A549 (cell line): Measurements from ENCODE around the gene GUCY1A1. TPM values are rescaled to one million over a fixed set of nuclear protein-coding genes. Genes with fewer than 3 reads are reported as not detected.

Experiments used
- ATAC-seq, 2 experiments: fragments of 200-7000 bp in 1 of 2; fragments of >200 bp in 1 of 2; cut with Nextera tagmentation in 1 of 2; cut with Tn5 transposase in 1 of 2; 3 replicates each; pipeline versions ENCODE4 v1.8.0 to v1.9.1; 2018 to 2020; ENCODE audit warnings: mild to moderate bottlenecking in 1 of 2, moderate library complexity in 1 of 2
- CTCF ChIA-PET: fragments of 300-600 bp; sonication (Branson Sonifier 250); formaldehyde crosslinking; extraction: SDS; loops from one replicate; lab custom pipeline; 2021; ENCODE audit warnings: antibody characterized with exemption, inconsistent platforms; lab: Yijun Ruan, JAX
- POLR2A ChIA-PET: fragments of 350-600 bp; formaldehyde crosslinking; extraction: SDS; loops from one replicate; lab custom pipeline; 2021; ENCODE audit warnings: antibody characterized with exemption, inconsistent platforms; lab: Yijun Ruan, JAX
- DNase-seq, 2 experiments: peaks; one replicate each; pipeline versions ENCODE4 v3.0.0 to v3.0.0-alpha.2; 2011 to 2016; ENCODE audit warnings: low read depth in 1 of 2, low spot score in 1 of 2
- FAIRE-seq: peaks from 2 replicates; lab custom pipeline; 2011; peaks lifted over from hg19 to GRCh38; lab: Jason Lieb, UNC
- H3K27ac ChIP-seq, 2 experiments: fragments of >200 bp; sonication (Bioruptor Twin); formaldehyde crosslinking; 3 replicates each; pipeline ENCODE4 v1.5.1; 2016 to 2017
- H3K4me1 ChIP-seq: fragments of >200 bp; sonication (Bioruptor Twin); formaldehyde crosslinking; 3 replicates; pipeline ENCODE4 v1.6.1; 2016
- H3K4me2 ChIP-seq: fragments of >200 bp; sonication (Bioruptor Twin); formaldehyde crosslinking; 3 replicates; pipeline ENCODE4 v1.6.1; 2016
- H3K4me3 ChIP-seq: fragments of >200 bp; sonication (Bioruptor Twin); formaldehyde crosslinking; 3 replicates; pipeline ENCODE4 v1.5.1; 2016
- H3K9me3 ChIP-seq: fragments of >200 bp; sonication (Bioruptor Twin); formaldehyde crosslinking; 3 replicates; pipeline ENCODE4 v1.6.1; 2016
- CBX2 ChIP-seq: fragments of 200-600 bp; sonication (generic); IDR thresholded peaks from 2 replicates; pipeline ENCODE4 v1.6.1; 2016; ENCODE audit warnings: low read depth, mild to moderate bottlenecking, borderline replicate concordance
- CBX8 ChIP-seq: fragments of 200-600 bp; sonication (generic); IDR thresholded peaks from 2 replicates; pipeline ENCODE4 v1.6.1; 2016
- EP300 ChIP-seq, 2 experiments: fragments of >200 bp; sonication (Bioruptor Twin); formaldehyde crosslinking; IDR thresholded peaks; 2 replicates in 1 of 2; 3 replicates in 1 of 2; pipeline ENCODE4 v1.6.1; 2016 to 2017
- FOXS1 ChIP-seq: fragments of 250-450 bp; sonication (Bioruptor Pico); IDR thresholded peaks from 2 replicates; pipeline ENCODE4 v1.5.0; 2020; ENCODE audit warnings: mild to moderate bottlenecking, moderate library complexity
- HEYL ChIP-seq: fragments of 250-450 bp; sonication (Bioruptor Pico); IDR thresholded peaks from 2 replicates; pipeline ENCODE4 v1.8.0; 2021; ENCODE audit warnings: mild to moderate bottlenecking, moderate library complexity
- HOXB13 ChIP-seq: fragments of 250-450 bp; sonication (Bioruptor Pico); IDR thresholded peaks from 2 replicates; pipeline ENCODE4 v1.5.0; 2020; ENCODE audit warnings: low read depth, mild to moderate bottlenecking, moderate library complexity
- JUNB ChIP-seq: fragments of >200 bp; sonication (Bioruptor Twin); formaldehyde crosslinking; IDR thresholded peaks from 2 replicates; pipeline ENCODE4 v1.6.1; 2016
- KDM1A ChIP-seq: fragments of 200-600 bp; sonication (generic); IDR thresholded peaks from 2 replicates; pipeline ENCODE4 v1.6.1; 2016; ENCODE audit warnings: low read depth, mild to moderate bottlenecking
- MAZ ChIP-seq: fragments of 150-350 bp; IDR thresholded peaks from 2 replicates; pipeline ENCODE4 v1.6.1; 2014; ENCODE audit warnings: antibody characterized with exemption, low read depth, low read length, borderline replicate concordance
- MYC ChIP-seq: IDR thresholded peaks from 2 replicates; pipeline ENCODE4 v1.6.1; 2012; ENCODE audit warnings: mild to moderate bottlenecking, inconsistent platforms, low read length, improper control_type of control experiment, borderline replicate concordance
- NPAS2 ChIP-seq: fragments of 250-450 bp; sonication (Bioruptor Pico); IDR thresholded peaks from 2 replicates; pipeline ENCODE4 v1.8.0; 2022; ENCODE audit warnings: mild to moderate bottlenecking, moderate library complexity, borderline replicate concordance
- NR3C1 ChIP-seq: fragments of >200 bp; sonication (Bioruptor Twin); formaldehyde crosslinking; IDR thresholded peaks from 3 replicates; pipeline ENCODE4 v1.6.1; 2017
- PHF8 ChIP-seq: fragments of 200-600 bp; sonication (generic); IDR thresholded peaks from 2 replicates; pipeline ENCODE4 v1.6.1; 2016; ENCODE audit warnings: low read depth, mild to moderate bottlenecking, antibody characterized with exemption, moderate library complexity, borderline replicate concordance
- RFX5 ChIP-seq: fragments of 450-650 bp; IDR thresholded peaks from 2 replicates; pipeline ENCODE4 v1.7.1; 2014; ENCODE audit warnings: antibody characterized with exemption, mild to moderate bottlenecking, moderate library complexity
- RNF2 ChIP-seq: fragments of 200-600 bp; sonication (generic); IDR thresholded peaks from 2 replicates; pipeline ENCODE4 v1.6.1; 2016; ENCODE audit warnings: low read depth, mild to moderate bottlenecking, antibody characterized with exemption, moderate library complexity, borderline replicate concordance
- SMC3 ChIP-seq: fragments of >200 bp; sonication (Bioruptor Twin); formaldehyde crosslinking; IDR thresholded peaks from 3 replicates; pipeline ENCODE4 v1.6.1; 2018; ENCODE audit warnings: inconsistent platforms
- TFCP2L1 ChIP-seq: fragments of 250-450 bp; sonication (Bioruptor Pico); IDR thresholded peaks from 2 replicates; pipeline ENCODE4 v1.5.0; 2021; ENCODE audit warnings: mild to moderate bottlenecking
- TP53 ChIP-seq: fragments of 250-450 bp; sonication (Bioruptor Pico); IDR thresholded peaks from 2 replicates; pipeline ENCODE4 v1.5.0; 2021; ENCODE audit warnings: mild to moderate bottlenecking, moderate library complexity
- ZNF302 ChIP-seq: fragments of 250-450 bp; sonication (Bioruptor Pico); IDR thresholded peaks from 2 replicates; pipeline ENCODE4 v1.9.0; 2021; ENCODE audit warnings: inconsistent platforms, mild to moderate bottlenecking, moderate library complexity
- WGBS: methylation state at CpG from one replicate; pipeline ENCODE4 v1.1.6; 2017; ENCODE audit errors: missing lambda C conversion rate; 5-methylcytosine and 5-hydroxymethylcytosine counted together
- polyA plus RNA-seq, 4 experiments: library from polyadenylated mRNA; depleted of rRNA in 3 of 4; stranded (reverse); fragments of >200 nt; fragmentation: RNase III in 1 of 4; extraction: RNeasy Plus Mini Kit Qiagen cat#74134 plus additional on column Dnase treatment in 1 of 4; gene quantifications; 2 replicates in 3 of 4; 3 replicates in 1 of 4; pipeline ENCODE4 v1.2.3, GENCODE V29; 2011 to 2017
- TF ChIP-seq, protein P1 (sequence below): IDR thresholded peaks from 2 replicates; pipeline ENCODE4 v1.6.1; 2012
- TF ChIP-seq, protein P2 (sequence below): fragments of >200 bp; sonication (Bioruptor Twin); formaldehyde crosslinking; IDR thresholded peaks from 2 replicates; pipeline ENCODE4 v1.6.1; 2016
- TF ChIP-seq, protein P3 (sequence below): IDR thresholded peaks from 2 replicates; pipeline ENCODE4 v1.6.1; 2012

Gene GUCY1A1
- polyA plus RNA-seq, 2 of the 4 experiments (the other 2 are of a cell fraction), result not detected

DNA sequence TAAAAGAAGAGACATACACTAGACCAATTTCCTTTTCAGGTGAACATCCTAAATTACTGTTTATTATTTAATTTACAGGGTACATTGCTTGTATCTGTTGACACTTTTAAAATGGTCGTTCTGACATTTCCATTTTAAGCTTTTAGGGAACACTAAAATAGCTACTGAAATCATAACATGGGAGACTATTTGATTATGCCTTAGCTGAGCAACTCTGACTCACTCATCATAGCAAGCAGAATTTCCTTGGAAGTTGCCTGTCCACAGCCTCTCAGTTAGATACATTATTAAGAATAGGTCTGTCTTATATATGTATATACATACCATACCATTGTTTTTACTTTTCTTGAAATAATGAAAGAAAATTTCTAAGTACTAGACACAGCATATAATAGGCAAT is 114.1 kb downstream of the GUCY1A1 start:
- H3K9me3 ChIP-seq, result no peaks in the 10 kb centered on the region
- H3K4me3 ChIP-seq, result no peak overlapping the region
- POLR2A ChIA-PET, result no interaction called here
- no peak overlapping the region for H3K4me2 ChIP-seq
- WGBS, result 3% methylated on average over 1 of the region's 1 CpG
- no peaks in the 10 kb centered on the region for H3K4me1 ChIP-seq
- DNase-seq, result no peak
- no peak for FAIRE-seq
- TF ChIP-seq SMC3 (no peak), TP53 (CRISPR knock-in tag) (no peak), RFX5 (no peak), FOXS1 (CRISPR knock-in tag) (no peak), MYC (no peak), HEYL (CRISPR knock-in tag) (no peak), NR3C1 (no peak), MAZ (no peak), CBX8 (no peak)
- TF ChIP-seq, protein P1, sequence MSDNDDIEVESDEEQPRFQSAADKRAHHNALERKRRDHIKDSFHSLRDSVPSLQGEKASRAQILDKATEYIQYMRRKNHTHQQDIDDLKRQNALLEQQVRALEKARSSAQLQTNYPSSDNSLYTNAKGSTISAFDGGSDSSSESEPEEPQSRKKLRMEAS, result no peak
- CTCF ChIA-PET, result no interaction called here
- no peak overlapping the region for H3K27ac ChIP-seq
- no peak for ATAC-seq

DNA sequence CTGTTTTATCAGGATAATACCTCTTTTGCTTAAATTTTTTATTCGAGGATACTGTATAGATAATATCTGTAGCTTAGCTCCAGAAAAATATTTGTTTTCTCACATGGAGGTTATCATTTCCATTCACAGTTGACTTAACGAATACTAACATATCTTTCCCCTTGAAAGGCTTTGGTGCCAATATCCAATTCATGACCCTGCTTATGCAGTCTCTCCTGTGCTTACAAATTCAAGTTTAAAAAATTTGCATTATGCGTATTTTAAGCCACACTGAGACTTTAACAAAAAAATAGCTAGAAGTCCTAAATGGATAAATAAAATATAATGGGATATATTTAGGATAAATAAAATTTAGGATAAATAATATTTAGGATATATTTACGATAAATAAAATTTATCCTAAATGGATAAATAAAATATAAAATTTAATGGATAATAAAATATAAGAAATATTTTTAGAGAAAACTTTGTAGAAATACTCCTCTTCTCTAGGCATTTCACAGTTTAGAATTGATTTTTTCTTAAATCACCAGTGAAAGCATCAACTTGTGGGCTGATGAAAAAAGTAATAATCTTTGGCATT is 114.7 kb downstream of the GUCY1A1 start:
- no peak for FAIRE-seq
- 38% methylated on average over 4 of the region's 4 CpGs for WGBS
- H3K4me2 ChIP-seq, result no peak overlapping the region
- no peak for TF ChIP-seq HOXB13 (CRISPR knock-in tag)
- TF ChIP-seq JUNB, result no peak
- TF ChIP-seq EP300 (IDR thresholded peaks at IDR 0.05), result no peak
- no peak for TF ChIP-seq NPAS2 (CRISPR knock-in tag)
- no peak for TF ChIP-seq PHF8
- TF ChIP-seq, protein P2, sequence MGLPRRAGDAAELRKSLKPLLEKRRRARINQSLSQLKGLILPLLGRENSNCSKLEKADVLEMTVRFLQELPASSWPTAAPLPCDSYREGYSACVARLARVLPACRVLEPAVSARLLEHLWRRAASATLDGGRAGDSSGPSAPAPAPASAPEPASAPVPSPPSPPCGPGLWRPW, result no peak
- TF ChIP-seq NR3C1, result no peak
- no peak for TF ChIP-seq CBX2
- no peak for TF ChIP-seq RNF2
- no peak for TF ChIP-seq TFCP2L1
- TF ChIP-seq ZNF302 (CRISPR knock-in tag), result no peak
- TF ChIP-seq CBX8, result no peak
- TF ChIP-seq, protein P3, sequence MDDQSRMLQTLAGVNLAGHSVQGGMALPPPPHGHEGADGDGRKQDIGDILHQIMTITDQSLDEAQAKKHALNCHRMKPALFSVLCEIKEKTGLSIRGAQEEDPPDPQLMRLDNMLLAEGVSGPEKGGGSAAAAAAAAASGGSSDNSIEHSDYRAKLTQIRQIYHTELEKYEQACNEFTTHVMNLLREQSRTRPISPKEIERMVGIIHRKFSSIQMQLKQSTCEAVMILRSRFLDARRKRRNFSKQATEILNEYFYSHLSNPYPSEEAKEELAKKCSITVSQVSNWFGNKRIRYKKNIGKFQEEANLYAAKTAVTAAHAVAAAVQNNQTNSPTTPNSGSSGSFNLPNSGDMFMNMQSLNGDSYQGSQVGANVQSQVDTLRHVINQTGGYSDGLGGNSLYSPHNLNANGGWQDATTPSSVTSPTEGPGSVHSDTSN, result no peak
- no peak for TF ChIP-seq KDM1A
- H3K4me3 ChIP-seq, result no peak overlapping the region
- no peaks in the 10 kb centered on the region for H3K9me3 ChIP-seq
- no peak for DNase-seq
- H3K4me1 ChIP-seq, result no peaks in the 10 kb centered on the region
- CTCF ChIA-PET, result no interaction called here
- no peak overlapping the region for H3K27ac ChIP-seq
- no peak for ATAC-seq
- POLR2A ChIA-PET, result no interaction called here

Other genes starting within 250 kb of the GUCY1A1 start
- gene GUCY1B1, start 92.2 kb downstream of the GUCY1A1 start, polyA plus RNA-seq (2011; rRNA removed), result 0.26 and 0.43 TPM in 2 replicates
- 0.14 to 0.25 TPM (median 0.22 TPM) in 3 replicates for gene GUCY1B1, start 92.2 kb downstream of the GUCY1A1 start, polyA plus RNA-seq (2017; fragmentation: RNase III; extraction: RNeasy Plus Mini Kit Qiagen cat#74134 plus additional on column Dnase treatment)
- gene ASIC5, start 199.4 kb downstream of the GUCY1A1 start, polyA plus RNA-seq (2011; rRNA removed), result not detected in 2 replicates
- not detected in 3 replicates for gene ASIC5, start 199.4 kb downstream of the GUCY1A1 start, polyA plus RNA-seq (2017; fragmentation: RNase III; extraction: RNeasy Plus Mini Kit Qiagen cat#74134 plus additional on column Dnase treatment)
- 2.9 and 4.0 TPM in 2 replicates for gene TDO2, start 236.8 kb downstream of the GUCY1A1 start, polyA plus RNA-seq (2011; rRNA removed)
- gene TDO2, start 236.8 kb downstream of the GUCY1A1 start, polyA plus RNA-seq (2017; fragmentation: RNase III; extraction: RNeasy Plus Mini Kit Qiagen cat#74134 plus additional on column Dnase treatment), result 2.0 to 2.6 TPM (median 2.6 TPM) in 3 replicates